ENCODE results near the gene RBM23.

The RBM23 gene

DNA sequence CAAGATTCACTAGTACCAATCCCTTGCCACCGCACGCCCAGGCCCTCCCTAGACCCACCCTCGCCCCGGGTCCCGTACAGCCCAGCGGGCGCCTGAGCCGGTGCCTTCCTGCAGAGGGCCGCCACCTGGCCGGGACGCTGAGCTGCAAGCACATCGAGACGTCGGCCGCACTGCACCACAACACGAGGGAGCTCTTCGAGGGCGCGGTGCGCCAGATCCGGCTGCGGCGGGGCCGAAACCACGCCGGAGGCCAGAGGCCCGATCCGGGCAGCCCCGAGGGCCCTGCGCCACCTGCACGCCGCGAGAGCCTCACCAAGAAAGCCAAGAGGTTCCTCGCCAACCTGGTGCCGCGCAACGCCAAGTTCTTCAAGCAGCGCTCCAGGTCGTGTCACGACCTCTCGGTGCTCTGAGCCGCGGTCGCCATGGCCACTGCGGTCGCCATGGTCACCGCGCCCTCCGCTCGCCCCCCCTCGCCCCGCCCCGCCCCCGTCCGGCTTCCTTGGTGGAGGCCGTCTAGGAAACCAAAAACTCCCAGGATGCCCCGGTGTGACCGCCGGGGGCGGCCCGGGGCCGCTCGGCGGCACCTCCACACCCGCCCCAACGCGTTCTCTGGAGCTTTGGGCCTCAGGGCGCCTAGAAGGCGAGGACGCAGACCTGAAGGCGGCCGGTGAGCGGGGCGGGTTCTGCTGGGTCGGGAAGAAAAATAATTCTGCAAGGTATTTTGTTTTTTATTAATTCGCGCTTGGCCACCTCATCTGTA, 32.3 kb downstream of the RBM23 start:
- DNase-seq (ENCODE audit: low read depth in 3 of 3), result peak; percentile 39 to 65 (median 47)

DNA sequence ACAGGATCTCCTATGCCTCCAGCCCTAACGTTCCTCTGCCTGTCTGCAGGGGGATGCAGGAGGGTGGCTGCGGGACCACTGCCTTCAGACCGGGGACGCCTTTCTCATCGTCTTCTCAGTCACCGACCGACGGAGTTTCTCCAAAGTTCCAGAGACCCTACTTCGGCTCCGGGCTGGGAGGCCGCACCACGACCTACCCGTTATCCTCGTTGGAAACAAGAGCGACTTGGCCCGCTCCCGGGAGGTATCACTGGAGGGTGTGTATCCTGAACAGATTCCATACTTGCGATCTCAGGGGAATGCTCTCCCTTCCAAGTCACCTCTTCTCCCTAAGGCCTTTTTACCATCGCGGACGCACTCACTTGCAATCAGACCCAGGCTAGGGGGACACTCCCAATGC, 33.0 kb downstream of the RBM23 start:
- DNase-seq (ENCODE audit: low read depth in 3 of 3), result no peak

DNA sequence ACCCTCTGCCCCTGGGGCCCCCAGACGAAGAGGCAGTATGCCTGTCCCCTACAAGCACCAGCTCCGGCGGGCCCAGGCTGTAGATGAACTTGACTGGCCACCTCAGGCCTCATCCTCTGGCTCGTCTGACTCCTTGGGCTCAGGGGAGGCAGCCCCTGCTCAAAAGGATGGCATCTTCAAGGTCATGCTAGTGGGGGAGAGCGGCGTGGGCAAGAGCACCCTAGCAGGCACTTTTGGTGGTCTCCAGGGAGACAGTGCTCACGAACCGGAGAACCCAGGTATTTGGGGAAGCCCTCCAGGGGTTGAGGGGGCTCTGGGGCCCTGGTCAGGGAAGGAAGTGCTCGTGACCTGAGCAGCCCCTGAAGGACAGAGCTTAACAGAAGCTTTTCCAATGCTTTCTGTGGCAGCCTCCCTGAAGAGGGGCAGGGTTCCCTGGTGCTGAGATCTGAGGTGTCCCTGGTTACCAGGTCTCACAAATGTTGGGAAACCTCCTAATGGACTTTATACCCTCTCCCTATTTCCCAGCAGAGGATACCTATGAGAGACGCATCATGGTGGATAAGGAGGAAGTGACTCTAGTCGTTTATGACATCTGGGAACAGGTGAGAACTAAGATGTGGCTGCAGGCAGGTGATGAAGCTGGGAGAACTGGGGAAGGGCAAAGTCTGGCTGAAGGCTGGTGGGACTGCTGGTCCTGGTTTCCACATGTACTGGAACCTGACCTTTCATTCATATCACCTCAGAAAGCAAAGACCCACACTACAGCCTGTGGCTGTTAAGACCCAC, 34.0 kb downstream of the RBM23 start:
- DNase-seq (ENCODE audit: low read depth in 3 of 3), result no peak

DNA sequence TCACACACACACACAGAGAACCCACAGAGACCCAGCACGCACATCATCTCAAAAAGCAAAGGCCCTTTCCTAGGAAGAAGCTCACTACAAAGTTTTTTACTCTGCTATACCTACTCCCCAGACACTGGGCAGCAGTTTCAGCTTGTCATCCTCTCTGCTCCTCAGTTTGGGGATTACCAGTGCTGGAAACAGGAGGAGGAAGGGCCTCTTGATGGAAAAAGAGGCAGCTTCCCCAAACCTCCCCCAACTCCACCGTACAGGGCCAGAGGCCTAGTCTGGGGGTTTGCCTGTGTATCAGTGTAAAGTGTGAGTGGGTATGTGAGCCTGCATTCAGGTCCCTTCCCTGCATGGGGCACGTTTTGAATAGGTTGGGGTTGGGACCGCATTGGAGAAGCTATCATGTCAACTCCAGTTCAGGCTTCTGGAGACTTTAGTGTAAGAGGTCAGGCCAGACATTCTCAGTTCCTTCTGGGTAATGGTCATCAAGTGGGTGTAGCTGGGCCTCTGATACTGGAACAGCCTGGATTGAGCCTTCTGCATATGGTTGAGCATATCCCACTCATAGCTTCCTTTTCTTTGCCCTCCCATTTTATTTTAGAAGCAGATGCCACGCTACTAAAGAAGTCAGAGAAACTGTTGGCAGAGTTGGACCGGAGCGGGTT, 34.7 kb downstream of the RBM23 start:
- no peak for DNase-seq (ENCODE audit: low read depth in 3 of 3)

DNA sequence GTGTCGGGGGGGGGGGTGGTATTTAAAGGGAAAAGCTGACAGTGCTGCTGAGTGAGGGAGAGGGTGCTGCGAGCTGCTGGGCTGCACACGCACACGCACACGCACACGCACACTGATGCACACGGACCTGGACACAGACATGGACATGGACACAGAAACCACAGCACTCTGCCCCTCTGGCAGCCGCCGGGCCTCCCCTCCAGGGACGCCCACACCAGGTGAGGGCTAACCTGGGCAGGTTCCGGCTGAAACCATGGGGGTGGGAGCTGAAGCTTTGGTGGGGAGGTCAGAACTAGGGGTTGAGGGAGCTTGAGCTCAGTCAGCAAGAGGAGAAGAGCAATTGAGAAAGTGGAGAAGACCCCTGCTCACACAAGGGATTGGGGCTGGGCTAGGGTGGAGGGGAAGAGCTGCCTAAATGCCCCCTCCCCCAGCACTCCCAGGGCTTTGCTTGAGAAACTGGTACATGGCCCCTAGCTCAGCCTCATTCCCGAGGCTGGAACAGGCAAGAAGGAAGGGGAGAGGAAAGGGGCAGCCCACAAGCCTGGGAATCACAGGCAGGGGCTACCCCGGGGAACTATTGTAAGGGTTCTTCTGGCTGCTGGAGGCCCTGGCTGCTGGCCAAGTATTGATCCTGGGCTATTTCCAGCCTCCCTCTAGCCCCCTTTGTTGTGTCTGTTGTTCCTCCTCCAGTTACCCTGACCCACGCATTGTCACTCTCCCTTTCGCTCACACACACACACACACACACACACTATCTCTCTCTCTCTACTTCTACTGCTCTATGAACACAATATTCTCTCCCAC, 35.6 kb downstream of the RBM23 start, which contains the start of gene REM2:
TSS of gene REM2 (plus strand) at position 50 of the 804 bp plus-strand sequence. CDS start at position 116, 66 bp downstream.
- no peak for DNase-seq (ENCODE audit: low read depth in 3 of 3)

DNA sequence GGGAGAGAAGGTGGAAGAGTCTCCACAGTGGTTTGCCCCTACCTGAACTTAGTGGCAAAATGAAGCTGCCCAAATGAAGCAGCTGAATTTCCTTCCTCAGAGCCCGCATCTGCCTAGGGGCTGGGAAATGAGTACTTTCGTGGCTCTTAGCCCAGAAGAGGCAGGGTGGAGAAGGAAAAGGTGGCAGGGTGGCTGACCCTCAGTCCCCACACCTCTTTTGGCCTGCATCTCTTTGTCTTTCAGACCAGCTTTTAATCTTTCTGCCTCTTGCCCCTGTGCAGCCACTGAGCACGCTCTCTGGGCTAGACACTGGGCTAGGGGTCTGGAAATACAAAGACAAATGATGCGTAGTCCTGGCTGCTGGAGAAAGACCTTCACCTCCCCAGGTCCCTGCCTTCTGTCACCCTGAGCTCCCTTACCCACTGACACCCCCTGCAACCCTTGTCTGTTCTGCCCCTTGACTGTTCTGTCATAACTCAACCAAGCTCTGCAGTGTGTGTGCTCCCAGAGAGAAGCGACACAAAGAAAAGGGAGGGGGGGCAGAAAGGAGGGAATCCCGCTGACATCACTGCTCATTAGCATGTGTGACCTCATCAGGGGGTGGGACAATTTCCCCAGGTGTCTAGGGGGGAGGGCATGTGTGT, 36.3 kb downstream of the RBM23 start:
- DNase-seq (ENCODE audit: low read depth in 3 of 3), result no peak

DNA sequence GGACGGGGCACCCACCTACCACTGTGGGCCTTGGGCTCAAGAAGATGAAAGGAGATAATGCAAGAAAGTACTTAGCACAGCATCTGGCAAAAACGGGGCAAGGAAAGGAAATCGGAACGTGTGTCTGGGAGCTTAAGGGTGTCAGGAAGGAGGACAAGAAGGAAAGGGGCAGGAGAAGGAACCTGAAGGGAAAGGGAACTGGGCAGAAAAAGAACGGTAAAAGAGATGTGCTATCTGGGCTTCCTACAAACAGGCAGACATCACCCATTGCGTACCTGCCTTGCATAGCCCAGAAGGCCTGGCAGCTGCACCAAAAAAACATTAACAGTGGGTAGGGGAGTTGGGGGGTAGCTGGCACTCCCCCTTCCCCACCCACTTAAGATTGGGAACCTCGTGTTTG, 36.9 kb downstream of the RBM23 start:
- DNase-seq (ENCODE audit: low read depth in 3 of 3), result no peak

DNA sequence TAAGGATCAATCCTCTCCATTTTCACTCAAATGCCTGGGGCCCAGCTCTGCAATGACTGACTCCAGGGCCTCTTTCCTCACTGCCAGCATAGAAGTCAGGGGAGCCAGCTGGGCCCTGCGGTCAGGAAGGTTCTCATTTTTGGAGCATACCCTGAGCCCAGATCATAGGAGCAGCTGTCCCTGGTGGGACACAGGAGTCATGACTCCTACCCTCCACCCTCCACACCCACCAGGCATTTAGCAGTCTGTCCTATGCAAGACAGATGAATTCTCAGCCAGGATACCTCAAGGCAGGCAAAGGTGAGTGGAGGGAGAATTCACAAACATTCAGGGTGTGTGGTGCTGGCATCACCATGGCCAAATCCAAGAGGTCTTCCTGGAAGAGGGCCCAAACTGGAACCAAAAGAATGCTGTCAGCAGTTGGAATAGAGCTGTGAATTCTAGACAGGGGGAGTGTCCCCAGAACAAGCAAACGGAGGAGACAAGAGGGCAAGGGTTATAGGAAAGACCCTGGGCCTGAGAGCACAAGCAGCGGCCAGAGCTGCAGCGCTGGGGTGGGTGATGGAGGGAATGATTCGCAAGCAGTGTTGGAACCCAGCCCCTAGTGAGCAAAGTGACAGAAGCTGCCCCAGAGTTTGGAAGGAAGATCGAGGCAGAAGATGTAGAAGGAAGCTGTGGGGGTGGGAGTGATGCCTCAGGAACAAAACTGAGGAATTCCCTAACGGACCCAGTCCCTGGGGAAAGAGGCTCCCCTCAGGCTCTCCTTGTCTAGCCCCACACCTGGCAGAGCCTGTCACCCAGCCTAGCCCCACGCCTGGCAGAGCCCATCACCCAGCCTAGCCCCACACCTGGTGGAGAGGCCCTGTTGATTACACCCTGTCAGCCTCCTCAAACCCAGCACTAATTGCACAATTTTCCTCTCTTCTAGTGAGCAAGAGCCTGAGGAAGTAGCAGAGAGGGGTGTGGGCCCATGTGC, 40.4 kb downstream of the RBM23 start:
- DNase-seq (ENCODE audit: low read depth in 3 of 3), result no peak

DNA sequence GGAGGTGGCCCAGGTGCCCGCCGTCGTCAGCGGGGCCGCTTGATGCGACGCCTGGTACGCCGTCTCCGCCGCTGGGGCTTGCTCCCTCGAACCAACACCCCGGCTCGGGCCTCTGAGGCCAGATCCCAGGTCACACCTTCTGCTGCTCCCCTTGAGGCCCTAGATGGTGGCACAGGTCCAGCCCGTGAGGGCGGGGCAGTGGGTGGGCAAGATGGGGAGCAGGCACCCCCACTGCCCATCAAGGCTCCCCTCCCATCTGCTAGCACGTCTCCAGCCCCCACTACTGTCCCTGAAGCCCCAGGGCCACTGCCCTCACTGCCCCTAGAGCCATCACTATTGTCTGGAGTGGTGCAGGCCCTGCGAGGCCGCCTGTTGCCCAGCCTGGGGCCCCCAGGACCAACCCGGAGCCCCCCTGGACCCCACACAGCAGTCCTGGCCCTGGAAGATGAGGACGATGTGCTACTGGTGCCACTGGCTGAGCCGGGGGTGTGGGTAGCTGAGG, 41.9 kb downstream of the RBM23 start:
- no peak for DNase-seq (ENCODE audit: low read depth in 3 of 3)

DNA sequence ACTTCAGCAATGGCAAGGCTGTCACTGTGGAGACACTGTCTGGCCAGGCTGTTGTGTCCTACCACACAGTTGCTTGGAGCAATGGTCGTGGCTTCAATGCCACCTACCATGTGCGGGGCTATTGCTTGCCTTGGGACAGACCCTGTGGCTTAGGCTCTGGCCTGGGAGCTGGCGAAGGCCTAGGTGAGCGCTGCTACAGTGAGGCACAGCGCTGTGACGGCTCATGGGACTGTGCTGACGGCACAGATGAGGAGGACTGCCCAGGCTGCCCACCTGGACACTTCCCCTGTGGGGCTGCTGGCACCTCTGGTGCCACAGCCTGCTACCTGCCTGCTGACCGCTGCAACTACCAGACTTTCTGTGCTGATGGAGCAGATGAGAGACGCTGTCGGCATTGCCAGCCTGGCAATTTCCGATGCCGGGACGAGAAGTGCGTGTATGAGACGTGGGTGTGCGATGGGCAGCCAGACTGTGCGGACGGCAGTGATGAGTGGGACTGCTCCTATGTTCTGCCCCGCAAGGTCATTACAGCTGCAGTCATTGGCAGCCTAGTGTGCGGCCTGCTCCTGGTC, 43.1 kb downstream of the RBM23 start:
- no peak for DNase-seq (ENCODE audit: low read depth in 3 of 3)

DNA sequence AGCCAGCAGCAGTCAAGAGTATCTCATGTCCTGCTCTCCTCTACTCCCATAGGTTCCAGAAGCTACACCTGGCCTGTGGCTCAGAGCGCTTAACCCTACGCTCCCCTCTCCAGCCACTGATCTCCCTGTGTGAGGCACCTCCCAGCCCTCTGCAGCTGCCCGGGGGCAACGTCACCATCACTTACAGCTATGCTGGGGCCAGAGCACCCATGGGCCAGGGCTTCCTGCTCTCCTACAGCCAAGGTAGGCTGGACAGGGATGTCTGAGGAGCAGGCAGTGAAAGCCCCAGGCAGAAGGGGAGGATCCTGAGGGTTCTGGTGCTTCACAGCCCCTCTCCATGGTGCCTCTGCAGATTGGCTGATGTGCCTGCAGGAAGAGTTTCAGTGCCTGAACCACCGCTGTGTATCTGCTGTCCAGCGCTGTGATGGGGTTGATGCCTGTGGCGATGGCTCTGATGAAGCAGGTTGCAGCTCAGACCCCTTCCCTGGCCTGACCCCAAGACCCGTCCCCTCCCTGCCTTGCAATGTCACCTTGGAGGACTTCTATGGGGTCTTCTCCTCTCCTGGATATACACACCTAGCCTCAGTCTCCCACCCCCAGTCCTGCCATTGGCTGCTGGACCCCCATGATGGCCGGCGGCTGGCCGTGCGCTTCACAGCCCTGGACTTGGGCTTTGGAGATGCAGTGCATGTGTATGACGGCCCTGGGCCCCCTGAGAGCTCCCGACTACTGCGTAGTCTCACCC, 43.8 kb downstream of the RBM23 start:
- no peak for DNase-seq (ENCODE audit: low read depth in 3 of 3)

DNA sequence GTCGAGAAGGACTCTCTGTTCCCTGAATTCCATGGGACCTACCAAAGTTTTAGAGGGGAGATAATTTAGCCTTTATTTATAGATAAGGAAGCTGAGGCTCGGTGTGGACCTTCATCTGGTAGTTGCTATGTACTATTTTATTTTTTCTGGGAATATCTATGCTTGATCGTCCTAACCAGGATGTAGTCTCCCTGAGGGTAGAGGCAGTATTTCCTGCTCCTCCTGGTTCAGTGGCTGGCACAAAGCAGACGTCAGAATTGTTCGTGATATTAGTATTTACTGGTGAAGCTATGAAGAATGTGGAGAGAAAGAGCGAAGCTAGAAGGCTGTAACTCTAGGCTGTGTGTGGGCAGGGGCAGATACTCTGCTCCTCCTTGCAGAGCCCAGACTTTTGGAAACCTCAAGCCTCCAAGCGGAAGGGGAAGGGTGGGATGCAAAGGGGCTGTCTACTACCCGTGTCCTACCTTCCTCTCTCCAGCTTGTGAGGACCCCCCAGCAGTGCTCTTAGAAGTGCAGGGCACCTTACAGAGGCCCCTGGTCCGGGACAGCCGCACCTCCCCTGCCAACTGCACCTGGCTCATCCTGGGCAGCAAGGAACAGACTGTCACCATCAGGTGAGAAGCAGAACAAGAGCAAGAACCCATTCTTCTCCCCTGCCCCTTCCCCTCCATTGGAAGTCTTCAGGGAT, 46.0 kb downstream of the RBM23 start:
- DNase-seq (ENCODE audit: low read depth in 3 of 3), result no peak

DNA sequence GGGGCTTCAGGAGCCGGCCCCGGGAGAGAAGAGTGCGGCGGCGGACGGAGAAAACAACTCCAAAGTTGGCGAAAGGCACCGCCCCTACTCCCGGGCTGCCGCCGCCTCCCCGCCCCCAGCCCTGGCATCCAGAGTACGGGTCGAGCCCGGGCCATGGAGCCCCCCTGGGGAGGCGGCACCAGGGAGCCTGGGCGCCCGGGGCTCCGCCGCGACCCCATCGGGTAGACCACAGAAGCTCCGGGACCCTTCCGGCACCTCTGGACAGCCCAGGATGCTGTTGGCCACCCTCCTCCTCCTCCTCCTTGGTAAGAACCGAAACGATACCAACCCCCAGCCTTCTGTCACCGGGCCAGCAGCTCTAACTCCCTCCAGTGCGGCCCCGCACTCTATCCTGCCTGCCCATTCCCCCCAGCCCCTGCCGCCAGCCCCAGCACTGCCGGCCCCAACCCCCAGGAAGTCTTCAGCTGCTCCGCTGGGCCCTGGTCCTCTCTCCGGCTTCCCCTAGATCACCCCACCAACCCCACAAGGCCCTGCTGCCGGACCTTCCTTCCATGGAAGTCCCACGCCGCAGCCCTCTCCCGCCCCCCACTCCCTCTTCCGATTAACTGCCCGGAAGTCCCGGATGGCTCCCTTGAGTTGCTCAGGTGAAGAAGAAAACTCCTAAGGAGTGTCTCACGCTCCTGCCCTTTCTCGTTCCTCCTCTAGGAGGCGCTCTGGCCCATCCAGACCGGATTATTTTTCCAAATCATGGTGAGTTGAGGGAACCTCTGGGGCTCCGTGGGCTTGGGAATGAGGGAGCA, 46.7 kb downstream of the RBM23 start:
- DNase-seq (ENCODE audit: low read depth in 3 of 3), result peak in 2 of 3 donors; percentile 56 to 58

DNA sequence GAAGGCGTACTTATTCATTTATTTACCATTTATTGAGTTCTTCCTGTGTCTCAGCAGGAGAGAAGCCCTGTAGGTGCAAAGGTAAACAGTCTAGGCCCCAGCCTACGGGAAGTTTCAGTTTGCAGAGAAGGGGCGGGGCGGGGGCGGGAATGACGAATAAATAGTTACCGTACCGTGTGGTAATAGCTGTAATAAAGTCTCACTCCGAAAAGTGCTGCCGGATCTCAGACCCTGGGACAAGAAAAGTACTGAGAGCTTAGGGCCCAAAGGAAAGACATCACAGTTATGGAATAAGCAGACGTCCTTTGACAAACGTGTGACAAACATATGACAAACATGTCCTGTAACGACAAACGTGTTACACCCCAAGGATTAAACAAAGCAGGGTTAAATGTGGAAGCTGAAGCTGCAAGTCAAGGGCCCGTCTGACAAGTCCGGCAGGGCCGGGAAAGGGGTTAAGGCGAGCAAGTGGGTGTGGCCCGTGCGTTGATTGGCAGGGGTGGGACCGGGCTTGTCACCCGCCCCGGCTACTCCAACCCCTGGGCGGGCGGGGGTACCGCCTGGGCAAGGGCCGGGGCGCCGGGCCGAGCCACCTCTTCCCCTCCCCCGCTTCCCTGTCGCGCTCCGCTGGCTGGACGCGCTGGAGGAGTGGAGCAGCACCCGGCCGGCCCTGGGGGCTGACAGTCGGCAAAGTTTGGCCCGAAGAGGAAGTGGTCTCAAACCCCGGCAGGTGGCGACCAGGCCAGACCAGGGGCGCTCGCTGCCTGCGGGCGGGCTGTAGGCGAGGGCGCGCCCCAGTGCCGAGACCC, 47.5 kb downstream of the RBM23 start, which contains the start of gene LRP10:
TSS of gene LRP10 (plus strand) at position 517 of the 809 bp plus-strand sequence. CDS start 564 bp downstream, outside the sequence.
- DNase-seq (ENCODE audit: low read depth in 3 of 3), result peak; percentile 62 to 80 (median 75)

DNA sequence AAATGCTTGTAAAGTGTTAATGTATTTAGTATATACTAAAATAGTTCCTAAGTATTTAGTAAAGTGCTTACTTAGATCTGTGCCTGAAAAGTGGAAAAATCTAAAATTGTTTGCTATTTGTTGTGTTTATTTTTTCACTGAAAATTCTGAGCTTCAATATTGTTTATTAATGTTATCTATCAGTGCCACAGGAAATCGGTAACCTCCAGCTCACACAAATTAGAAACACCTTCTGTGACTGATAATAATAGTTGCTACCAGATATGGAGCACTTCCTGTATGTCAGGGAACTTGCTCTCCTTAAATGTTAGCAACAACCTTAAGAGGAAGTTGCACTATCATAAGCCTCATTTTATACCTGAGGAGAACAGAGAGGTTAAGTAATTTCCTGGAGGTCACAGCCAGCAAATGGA, 48.1 kb downstream of the RBM23 start:
- DNase-seq (ENCODE audit: low read depth in 3 of 3), result no peak

DNA sequence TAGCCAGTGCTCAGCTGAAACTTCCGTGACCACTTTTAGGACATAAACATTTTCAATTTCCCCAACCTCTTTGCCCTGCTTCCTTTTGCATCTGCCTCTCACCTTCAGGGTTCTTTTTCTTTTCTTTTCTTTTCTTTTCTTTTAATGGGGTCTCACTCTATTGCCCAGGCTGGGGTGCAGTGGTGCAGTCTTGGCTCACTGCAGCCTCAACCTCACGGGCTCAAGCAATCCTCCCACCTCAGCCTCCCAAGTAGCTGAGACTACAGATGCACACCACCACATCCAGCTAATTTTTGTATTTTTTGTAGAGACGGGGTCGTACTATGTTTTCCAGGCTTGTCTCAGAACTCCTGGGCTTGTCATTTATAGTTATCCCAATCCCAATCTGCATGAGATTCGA, 52.1 kb downstream of the RBM23 start:
- DNase-seq (ENCODE audit: low read depth in 3 of 3), result no peak

All from stimulated activated CD4-positive, alpha-beta T cell treated with anti-CD3 and anti-CD28 coated beads, TNF-alpha, amount 100 ng/mL, for 48 hours (primary cell).